C4-2B (cell line): ENCODE measurements around the gene XXYLT1.

ENCODE experiments used
- CTCF ChIP-seq: fragments of 450-650 bp; conservative IDR thresholded peaks from 2 replicates; pipeline ENCODE4 v1.5.1; 2017; ENCODE audit warnings: mild to moderate bottlenecking
- ZFX ChIP-seq: fragments of 450-650 bp; IDR thresholded peaks from 2 replicates; pipeline ENCODE4 v1.6.1; 2017

DNA sequence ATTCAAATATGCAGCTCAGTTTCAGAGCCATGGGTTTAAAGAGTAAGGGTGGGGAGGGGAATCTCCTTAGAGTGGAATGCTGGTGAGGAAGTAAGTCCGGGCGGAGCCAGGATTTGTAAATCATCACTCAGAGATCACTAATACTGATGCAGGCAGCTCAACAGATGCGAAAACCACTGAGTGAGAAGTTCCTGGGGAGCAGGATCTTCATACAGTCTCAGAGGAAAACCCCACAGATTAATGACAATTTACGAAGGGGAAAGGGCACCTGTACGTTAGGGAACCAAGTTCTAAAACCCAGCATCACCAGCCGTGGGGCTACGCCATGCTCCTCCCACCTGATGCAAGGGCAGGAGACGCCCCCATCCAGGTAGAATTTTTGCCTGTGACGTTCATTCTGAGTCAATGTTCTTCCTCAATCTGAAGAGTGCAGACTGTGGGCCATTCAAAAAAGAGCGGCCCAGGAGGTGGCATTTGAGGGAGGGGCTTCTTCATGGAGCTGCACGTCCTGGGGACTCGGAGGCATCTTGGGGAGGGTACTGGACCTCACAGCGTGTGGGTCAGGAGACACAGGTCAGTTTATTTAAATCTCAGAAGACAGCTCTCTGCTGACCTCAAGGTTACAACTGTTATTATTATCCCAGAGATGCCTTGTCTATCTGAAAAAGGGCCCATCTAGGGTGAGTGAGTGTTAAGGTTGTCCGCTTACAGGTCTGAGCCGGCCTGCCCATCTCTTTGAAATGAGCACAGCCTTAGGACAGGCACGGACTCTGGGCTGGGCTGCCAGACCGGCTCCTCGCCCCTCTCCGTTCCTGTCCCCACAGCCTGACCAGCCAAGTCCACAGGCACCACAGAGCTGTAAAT, 228.0 kb downstream of the XXYLT1 start:
- no peak for TF ChIP-seq CTCF
- TF ChIP-seq ZFX: no peak
